ENCODE data around the gene SAMD4B.

DNA sequence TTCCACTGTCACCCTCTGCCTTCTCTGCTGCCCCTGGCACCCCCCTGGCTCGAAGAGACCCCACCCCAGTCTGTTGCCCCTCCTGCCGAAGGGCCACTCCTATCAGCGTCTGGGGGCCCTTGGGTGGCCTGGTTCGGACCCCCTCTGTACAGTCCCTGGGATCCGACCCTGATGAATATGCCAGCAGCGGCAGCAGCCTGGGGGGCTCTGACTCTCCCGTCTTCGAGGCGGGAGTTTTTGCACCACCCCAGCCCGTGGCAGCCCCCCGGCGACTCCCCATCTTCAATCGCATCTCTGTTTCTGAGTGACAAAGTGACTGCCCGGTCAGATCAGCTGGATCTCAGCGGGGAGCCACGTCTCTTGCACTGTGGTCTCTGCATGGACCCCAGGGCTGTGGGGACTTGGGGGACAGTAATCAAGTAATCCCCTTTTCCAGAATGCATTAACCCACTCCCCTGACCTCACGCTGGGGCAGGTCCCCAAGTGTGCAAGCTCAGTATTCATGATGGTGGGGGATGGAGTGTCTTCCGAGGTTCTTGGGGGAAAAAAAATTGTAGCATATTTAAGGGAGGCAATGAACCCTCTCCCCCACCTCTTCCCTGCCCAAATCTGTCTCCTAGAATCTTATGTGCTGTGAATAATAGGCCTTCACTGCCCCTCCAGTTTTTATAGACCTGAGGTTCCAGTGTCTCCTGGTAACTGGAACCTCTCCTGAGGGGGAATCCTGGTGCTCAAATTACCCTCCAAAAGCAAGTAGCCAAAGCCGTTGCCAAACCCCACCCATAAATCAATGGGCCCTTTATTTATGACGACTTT is 66.4 kb downstream of the SAMD4B start:
- TF ChIP-seq CTCF (IDR thresholded peaks at IDR 0.05) (no peak), EP300 (IDR thresholded peaks at IDR 0.05) (no peak)
